HG03103 (cell line): Measurements from ENCODE around the gene SERINC2.
"Not testable (repeated sequence)": the region's sequence is repeated elsewhere in the genome, so short reads cannot be mapped to it uniquely, and the experiment has no call there.

Source experiments
- ATAC-seq: cut with Tn5 transposase; IDR thresholded peaks from one replicate; pipeline ENCODE4 v1.9.1; 2021; ENCODE audit warnings: low read depth; ENCODE audit not compliant: unreplicated experiment

Gene SERINC2

DNA sequence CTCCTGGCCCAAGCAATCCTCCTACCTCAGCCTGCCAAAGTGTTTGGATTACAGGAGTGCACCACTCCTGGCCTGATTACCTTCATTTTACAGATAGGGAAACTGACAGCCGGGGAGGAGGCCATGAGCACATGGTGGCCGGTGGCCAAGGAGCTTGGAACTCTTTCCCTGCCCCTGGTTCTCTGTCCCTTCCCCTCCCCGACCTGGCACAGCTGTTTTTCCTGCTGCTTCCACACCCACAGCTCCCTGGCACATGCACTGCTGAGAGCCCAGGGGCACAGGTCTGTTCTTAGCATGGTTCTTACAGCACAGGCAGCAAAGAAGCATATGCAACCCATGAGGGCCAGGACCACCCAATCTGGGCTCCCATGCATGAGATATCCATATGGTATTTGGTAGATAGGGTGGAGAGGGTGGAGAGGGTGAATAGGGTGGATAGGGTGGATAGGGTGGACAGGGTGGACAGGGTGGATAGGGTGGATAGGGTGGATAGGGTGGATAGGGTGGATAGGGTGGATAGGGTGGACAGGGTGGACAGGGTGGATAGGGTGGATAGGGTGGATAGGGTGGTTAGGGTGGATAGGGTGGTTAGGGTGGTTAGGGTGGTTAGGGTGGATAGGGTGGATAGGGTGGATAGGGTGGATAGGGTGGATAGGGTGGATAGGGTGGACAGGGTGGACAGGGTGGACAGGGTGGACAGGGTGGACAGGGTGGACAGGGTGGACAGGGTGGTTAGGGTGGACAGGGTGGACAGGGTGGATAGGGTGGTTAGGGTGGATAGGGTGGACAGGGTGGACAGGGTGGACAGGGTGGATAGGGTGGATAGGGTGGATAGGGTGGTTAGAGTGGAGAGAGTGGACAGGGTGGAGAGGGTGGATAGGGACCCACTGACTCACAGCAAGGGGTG lies 18.6 kb downstream of the SERINC2 start:
- ATAC-seq = not testable (repeated sequence)

DNA sequence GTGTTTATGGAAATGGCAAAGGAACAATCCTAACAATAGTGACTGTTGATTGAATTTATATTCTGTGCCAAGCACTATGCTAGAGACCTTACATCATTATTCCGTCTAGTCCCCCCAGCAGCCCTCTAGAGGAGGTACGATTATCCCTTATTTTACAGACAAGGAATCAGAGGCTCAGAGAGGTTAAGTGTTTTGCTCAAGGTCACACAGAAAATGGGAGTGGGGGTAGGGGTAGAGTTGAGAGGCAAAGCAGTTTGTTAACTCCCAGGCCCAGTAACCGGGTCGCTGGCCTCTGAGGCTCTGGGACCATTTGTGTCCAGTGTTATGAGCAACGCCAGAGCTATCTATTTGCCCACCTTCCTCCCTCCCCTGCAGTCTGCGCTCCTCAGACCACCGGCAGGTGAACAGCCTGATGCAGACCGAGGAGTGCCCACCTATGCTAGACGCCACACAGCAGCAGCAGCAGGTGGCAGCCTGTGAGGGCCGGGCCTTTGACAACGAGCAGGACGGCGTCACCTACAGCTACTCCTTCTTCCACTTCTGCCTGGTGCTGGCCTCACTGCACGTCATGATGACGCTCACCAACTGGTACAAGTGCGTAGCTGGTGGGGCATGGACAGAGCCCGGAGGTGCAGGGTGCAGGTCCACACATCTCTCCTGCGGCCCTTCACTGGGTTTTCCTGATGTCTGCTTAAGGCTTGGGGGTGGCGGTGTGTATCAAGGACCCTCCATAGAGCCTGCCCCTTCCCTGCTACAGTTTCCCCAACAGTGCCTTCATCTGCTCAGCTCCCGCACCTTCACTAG lies 19.8 kb downstream of the SERINC2 start:
- ATAC-seq = no peak

- ATAC-seq = no peak
Measured at GRCh38 chr1:31433396-31433930, 20.4 kb downstream of the SERINC2 start.

GRCh38 chr1:31434101-31434871 lies 21.3 kb downstream of the SERINC2 start:
- ATAC-seq = no peak

GRCh38 chr1:31434979-31435378 lies 22.0 kb downstream of the SERINC2 start:
- ATAC-seq = no peak

DNA sequence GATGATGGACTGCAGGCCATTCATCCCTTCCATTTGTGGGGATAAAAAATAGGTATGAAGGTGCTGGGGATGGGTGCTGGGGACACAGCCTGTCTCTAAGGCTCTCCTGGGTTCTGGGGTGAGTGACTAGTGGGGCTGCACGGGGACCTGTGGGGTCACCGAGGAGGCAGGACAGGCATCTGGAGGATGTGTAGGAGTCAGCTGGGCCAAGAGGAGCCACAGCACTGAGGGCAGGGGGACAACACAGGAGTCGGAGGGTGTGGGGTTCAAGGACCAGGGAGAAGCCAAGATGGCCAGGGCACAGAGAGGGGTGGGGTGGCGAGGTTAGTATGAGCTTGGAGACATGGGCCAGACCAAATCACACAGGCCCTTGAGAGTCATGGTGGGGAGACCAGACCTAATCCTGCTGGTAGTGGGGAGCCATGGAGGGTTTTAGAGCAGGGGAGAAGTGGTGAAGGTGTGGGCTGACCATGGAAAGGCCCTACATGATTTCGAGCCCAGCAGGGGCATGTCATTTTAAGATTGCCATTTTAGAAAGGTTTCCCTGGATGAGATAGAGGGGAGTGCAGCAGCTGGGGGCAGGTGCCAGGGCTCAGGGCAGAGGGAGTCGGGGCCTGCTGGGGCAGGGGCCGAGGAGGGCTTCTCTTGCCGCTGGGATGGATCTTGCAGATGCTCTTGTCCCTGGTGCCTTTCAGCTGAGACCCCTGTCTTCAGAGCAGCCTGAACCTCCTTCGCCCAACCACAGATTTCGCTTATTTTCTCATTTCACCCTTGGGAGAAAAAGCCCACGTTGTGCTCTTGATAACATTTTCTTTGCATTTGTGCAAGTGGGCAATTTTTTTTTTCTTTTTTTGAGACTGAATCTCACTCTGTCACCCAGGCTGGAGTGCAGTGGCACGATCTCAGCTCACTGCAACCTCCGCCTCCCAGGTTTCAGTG lies 22.7 kb downstream of the SERINC2 start:
- no peak for ATAC-seq

GRCh38 chr1:31436596-31437432 lies 23.8 kb downstream of the SERINC2 start:
- ATAC-seq = no peak

- no peak for ATAC-seq
Measured at GRCh38 chr1:31437433-31438037, 24.5 kb downstream of the SERINC2 start.

DNA sequence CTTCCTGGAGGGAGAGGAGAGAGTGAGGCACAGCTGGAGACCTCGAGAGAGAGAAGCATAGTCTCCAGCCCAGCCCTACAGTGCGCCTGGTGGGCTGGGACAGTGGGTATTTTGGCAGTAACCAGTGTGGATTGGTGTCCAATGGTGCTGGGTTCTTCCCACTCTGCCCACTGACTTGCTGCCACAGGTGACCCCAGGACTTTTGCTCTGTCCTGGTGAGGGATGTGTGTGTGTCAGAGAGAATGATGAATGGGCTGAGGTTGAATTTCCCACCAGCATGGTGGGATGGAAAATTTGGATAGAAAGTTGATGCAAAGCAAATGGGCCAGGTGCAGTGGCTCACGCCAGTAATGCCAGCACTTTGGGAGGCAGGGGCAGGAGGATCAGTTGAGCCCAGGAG lies 26.3 kb downstream of the SERINC2 start:
- no peak for ATAC-seq

GRCh38 chr1:31441073-31441472 lies 28.1 kb downstream of the SERINC2 start:
- ATAC-seq = no peak

DNA sequence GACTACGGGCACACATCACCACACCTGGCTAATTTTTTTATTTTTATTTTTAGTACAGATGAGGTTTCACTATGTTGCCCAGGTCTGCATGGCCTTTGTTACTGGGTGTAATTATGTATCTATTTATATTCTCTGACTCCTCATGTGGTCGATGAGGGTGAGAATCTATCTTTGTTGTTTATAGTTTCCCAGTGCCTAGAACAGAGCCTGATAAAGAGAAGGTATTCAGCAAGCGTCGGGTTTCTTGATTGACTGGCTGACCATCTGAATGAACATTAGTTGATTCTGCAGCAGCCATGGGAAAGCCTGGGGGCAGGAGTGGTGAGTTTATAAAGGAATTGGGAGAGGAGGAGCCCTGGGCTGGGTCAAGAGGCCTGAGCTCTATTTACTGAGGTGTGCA lies 28.5 kb downstream of the SERINC2 start:
- no peak for ATAC-seq

GRCh38 chr1:31441970-31442647 lies 29.1 kb downstream of the SERINC2 start:
- no peak for ATAC-seq

- no peak for ATAC-seq
Measured at GRCh38 chr1:31442648-31442994, 29.6 kb downstream of the SERINC2 start.

DNA sequence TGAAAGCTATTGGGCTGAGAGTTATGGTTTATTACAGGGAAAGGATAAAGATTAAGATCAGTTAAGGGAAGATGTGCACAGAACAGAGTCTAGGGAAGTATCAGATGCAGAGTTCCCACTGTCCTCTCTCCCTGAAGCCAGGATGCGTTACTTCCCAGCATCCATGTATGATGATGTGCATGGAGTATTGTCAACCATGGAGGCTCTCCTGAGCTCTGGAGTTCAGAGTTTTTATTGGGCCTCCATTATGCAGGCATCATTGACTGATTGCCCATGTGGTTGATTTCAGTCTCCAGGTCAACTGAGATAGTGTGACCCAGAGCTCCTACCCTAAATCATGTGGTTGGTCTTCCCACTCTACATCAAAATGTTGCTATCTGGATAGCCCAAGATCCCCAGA lies 30.7 kb downstream of the SERINC2 start:
- ATAC-seq = no peak

- no peak for ATAC-seq
Measured at GRCh38 chr1:31444725-31445448, 31.9 kb downstream of the SERINC2 start.

DNA sequence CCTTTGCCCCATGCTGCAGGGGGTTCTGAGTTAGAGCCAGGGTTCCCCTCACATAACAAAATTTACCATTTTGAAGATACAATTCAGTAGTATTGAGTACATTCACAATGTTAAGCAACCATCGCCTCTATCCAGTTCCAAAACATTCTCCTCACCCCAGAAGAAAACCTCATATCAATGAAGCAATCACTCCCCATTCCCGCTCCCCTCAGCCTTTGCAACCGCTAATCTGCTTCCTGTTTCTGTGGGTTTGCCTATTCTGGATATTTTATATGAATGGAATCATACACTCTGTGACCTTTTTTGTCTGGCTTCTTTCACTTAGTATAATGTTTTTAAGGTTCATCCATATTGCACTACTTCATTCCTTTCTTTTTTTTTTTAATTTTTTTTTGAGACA lies 32.9 kb downstream of the SERINC2 start:
- no peak for ATAC-seq

GRCh38 chr1:31447210-31447609 lies 34.2 kb downstream of the SERINC2 start:
- no peak for ATAC-seq
